Suppressor macrophage (primary cell): ENCODE results near the gene KRT78.

Source experiments
- DNase-seq, 4 experiments: peaks; one replicate each; pipeline ENCODE4 v3.0.0-alpha.2; 2020 to 2022

Gene KRT78

GRCh38 chr12:52824741-52825410 is 23.9 kb downstream of the KRT78 start:
- no peak for DNase-seq

- DNase-seq: no peak
These were observed 24.9 kb downstream of the KRT78 start for GRCh38 chr12:52823761-52824450.

- DNase-seq: no peak
These were observed 25.9 kb downstream of the KRT78 start for GRCh38 chr12:52822771-52823510.

- DNase-seq: no peak
These were observed 26.8 kb downstream of the KRT78 start for GRCh38 chr12:52821826-52822660.

- DNase-seq: no peak
These were observed 27.6 kb downstream of the KRT78 start for GRCh38 chr12:52821071-52821730.

- DNase-seq: no peak
These were observed 28.3 kb downstream of the KRT78 start for GRCh38 chr12:52820521-52820920.

GRCh38 chr12:52819731-52820510 is 28.9 kb downstream of the KRT78 start:
- no peak for DNase-seq

GRCh38 chr12:52818887-52819420 is 29.8 kb downstream of the KRT78 start:
- no peak for DNase-seq

GRCh38 chr12:52818388-52818787 is 30.4 kb downstream of the KRT78 start:
- no peak for DNase-seq

- no peak for DNase-seq
These were observed 31.0 kb downstream of the KRT78 start for GRCh38 chr12:52817699-52818238.

- DNase-seq: no peak
These were observed 31.6 kb downstream of the KRT78 start for GRCh38 chr12:52817003-52817698.

- no peak for DNase-seq
These were observed 32.9 kb downstream of the KRT78 start for GRCh38 chr12:52815676-52816588.

GRCh38 chr12:52815161-52815560 is 33.6 kb downstream of the KRT78 start:
- DNase-seq: no peak

GRCh38 chr12:52814710-52815155 is 34.1 kb downstream of the KRT78 start:
- no peak for DNase-seq

GRCh38 chr12:52813885-52814709 is 34.7 kb downstream of the KRT78 start, which contains the start of gene KRT4:
KRT4 (minus strand) TSS chr12:52814116; CDS start chr12:52814058, 58 bp downstream.
- DNase-seq: no peak

- DNase-seq: no peak
These were observed 35.5 kb downstream of the KRT78 start for GRCh38 chr12:52813203-52813819.

GRCh38 chr12:52812749-52813148 is 36.0 kb downstream of the KRT78 start:
- DNase-seq: no peak

GRCh38 chr12:52812073-52812400 is 36.8 kb downstream of the KRT78 start:
- DNase-seq: no peak
